HCT116 (cell line): ENCODE results near the gene PPM1H. TPM values are rescaled to one million over a fixed set of nuclear protein-coding genes. Genes with fewer than 3 reads are reported as not detected.

Experiments used
- ATAC-seq: fragments of 200-7000 bp; cut with Tn5 transposase; 2 replicates; pipeline ENCODE4 v1.9.1; 2020; ENCODE audit warnings: mild to moderate bottlenecking, moderate library complexity
- BruUV-seq: library from RNA; stranded (reverse); fragments of 400-500 nt; replicated peaks from 2 replicates; lab custom pipeline; 2021; lab: Mats Ljungman, UMichigan
- CTCF ChIA-PET: fragments of 300-600 bp; sonication (Branson Sonifier 250); formaldehyde crosslinking; loops from one replicate; lab custom pipeline; 2021; ENCODE audit warnings: antibody characterized with exemption; lab: Charles Lee
- POLR2A ChIA-PET: fragments of 300-600, 350-600 bp; sonication (Branson Sonifier 250); formaldehyde crosslinking; loops from one replicate; lab custom pipeline; 2021; ENCODE audit warnings: antibody characterized with exemption; lab: Charles Lee
- RAD21 ChIA-PET, 2 experiments: fragments of 300-600 bp; sonication (Branson Sonifier 250); formaldehyde crosslinking; loops; one replicate each; lab custom pipeline; 2023; ENCODE audit warnings: low total read pairs in 2 of 2; ENCODE audit not compliant: uncharacterized antibody in 2 of 2, unreplicated experiment in 2 of 2, low non-redundant PET in 1 of 2; lab: Charles Lee
- DNase-seq: peaks from one replicate; pipeline ENCODE4 v3.0.0-alpha.2; 2010; ENCODE audit warnings: low read depth, low spot score
- H2AFZ ChIP-seq: fragments of 200-600 bp; shearing (Covaris generic), sonication (generic); 2 replicates; pipeline ENCODE4 v1.6.1; 2017; ENCODE audit warnings: low read depth, mixed run types, mixed read lengths, antibody characterized with exemption, low read length; ENCODE audit not compliant: poor library complexity, severe bottlenecking
- H3K27ac ChIP-seq: 2 replicates; pipeline ENCODE4 v1.5.1; 2012; ENCODE audit warnings: low read depth, low read length
- H3K27me3 ChIP-seq: fragments of 200-600 bp; sonication (generic); 2 replicates; pipeline ENCODE4 v1.6.1; 2016; ENCODE audit warnings: mixed run types, low read length, mixed read lengths; ENCODE audit not compliant: insufficient read depth
- H3K36me3 ChIP-seq, 2 experiments: fragments of 200-500 bp in 1 of 2; fragments of 200-600 bp in 1 of 2; sonication (Bioruptor generic) in 1 of 2; sonication (generic) in 1 of 2; 2 replicates each; pipeline versions ENCODE4 v1.5.1 to v1.6.1; 2014 to 2016; ENCODE audit warnings: low read length in 2 of 2, inconsistent platforms in 1 of 2, mixed read lengths in 1 of 2, mixed run types in 1 of 2; ENCODE audit not compliant: insufficient read depth in 2 of 2, control insufficient read depth in 1 of 2
- H3K4me1 ChIP-seq, 2 experiments: fragments of 200-600 bp in 1 of 2; sonication (generic) in 1 of 2; 2 replicates each; pipeline versions ENCODE4 v1.5.1 to v1.6.1; 2012 to 2017; ENCODE audit warnings: low read length in 2 of 2, inconsistent platforms in 1 of 2, mild to moderate bottlenecking in 1 of 2, mixed read lengths in 1 of 2, mixed run types in 1 of 2, moderate library complexity in 1 of 2; ENCODE audit not compliant: insufficient read depth in 2 of 2, control insufficient read depth in 1 of 2
- H3K4me2 ChIP-seq: fragments of 200-600 bp; sonication (generic); 2 replicates; pipeline ENCODE4 v1.6.1; 2017; ENCODE audit warnings: mixed run types, low read length, mixed read lengths
- H3K4me3 ChIP-seq, 2 experiments: fragments of 200-600 bp in 1 of 2; sonication (generic) in 1 of 2; replicated peaks in 1 of 2; 2 replicates each; pipeline ENCODE4 v1.5.1; 2011 to 2016; ENCODE audit warnings: low read length in 2 of 2, control low read depth in 1 of 2, low read depth in 1 of 2, mild to moderate bottlenecking in 1 of 2, mixed read lengths in 1 of 2, mixed run types in 1 of 2
- H3K79me2 ChIP-seq: fragments of 200-600 bp; sonication (generic); 2 replicates; pipeline ENCODE4 v1.6.1; 2017; ENCODE audit warnings: mild to moderate bottlenecking, mixed run types, low read length, moderate library complexity, mixed read lengths; ENCODE audit not compliant: insufficient read depth
- H3K9ac ChIP-seq: fragments of 200-600 bp; sonication (generic); 2 replicates; pipeline ENCODE4 v1.6.1; 2016; ENCODE audit warnings: low read length, mixed read lengths
- H3K9me2 ChIP-seq: fragments of 200-600 bp; sonication (generic), shearing (Covaris generic); 2 replicates; pipeline ENCODE4 v1.6.1; 2017; ENCODE audit warnings: mixed run types, mild to moderate bottlenecking, moderate library complexity; ENCODE audit not compliant: insufficient read depth
- H3K9me3 ChIP-seq, 2 experiments: fragments of 200-500 bp in 1 of 2; fragments of 200-600 bp in 1 of 2; sonication (Bioruptor generic) in 1 of 2; sonication (generic) in 1 of 2; 2 replicates each; pipeline ENCODE4 v1.6.1; 2014 to 2017; ENCODE audit warnings: low read length in 2 of 2, mixed read lengths in 2 of 2, inconsistent platforms in 1 of 2, low read depth in 1 of 2, mild to moderate bottlenecking in 1 of 2, mixed run types in 1 of 2, moderate library complexity in 1 of 2; ENCODE audit not compliant: control insufficient read depth in 1 of 2, insufficient read depth in 1 of 2
- H4K20me1 ChIP-seq: fragments of 200-600 bp; sonication (generic), shearing (Covaris generic); 2 replicates; pipeline ENCODE4 v1.6.1; 2017; ENCODE audit warnings: mixed run types, mild to moderate bottlenecking, moderate library complexity; ENCODE audit not compliant: insufficient read depth
- CBX3 ChIP-seq: IDR thresholded peaks from 2 replicates; pipeline ENCODE4 v1.6.1; 2012; ENCODE audit warnings: low read depth
- CEBPB ChIP-seq: IDR thresholded peaks from 2 replicates; pipeline ENCODE4 v1.6.1; 2012; ENCODE audit warnings: low read depth
- EGR1 ChIP-seq: IDR thresholded peaks from 2 replicates; pipeline ENCODE4 v1.6.1; 2012; ENCODE audit warnings: low read depth
- ELF1 ChIP-seq: IDR thresholded peaks from 2 replicates; pipeline ENCODE4 v1.6.1; 2012; ENCODE audit warnings: low read depth, borderline replicate concordance
- EZH2 ChIP-seq: fragments of 200-600 bp; sonication (generic); IDR thresholded peaks from 2 replicates; pipeline ENCODE4 v1.6.1; 2017; ENCODE audit warnings: antibody characterized with exemption, mixed run types
- JUND ChIP-seq: IDR thresholded peaks from 2 replicates; pipeline ENCODE4 v1.6.1; 2012
- POLR2A ChIP-seq: IDR thresholded peaks from 2 replicates; pipeline ENCODE4 v1.7.0; 2011; ENCODE audit warnings: borderline replicate concordance; ENCODE audit not compliant: insufficient read depth, insufficient read length; ENCODE audit errors: extremely low read depth
- SIN3A ChIP-seq: IDR thresholded peaks from 2 replicates; pipeline ENCODE4 v1.6.1; 2012; ENCODE audit warnings: low read depth
- SP1 ChIP-seq: IDR thresholded peaks from 2 replicates; pipeline ENCODE4 v1.6.1; 2012; ENCODE audit warnings: low read depth
- SRF ChIP-seq: IDR thresholded peaks from 2 replicates; pipeline ENCODE4 v1.6.1; 2012; ENCODE audit warnings: low read depth
- TCF7L2 ChIP-seq: IDR thresholded peaks from 2 replicates; pipeline ENCODE4 v1.7.0; 2011; ENCODE audit warnings: borderline replicate concordance, inconsistent platforms; ENCODE audit not compliant: insufficient read depth, insufficient read length; ENCODE audit errors: extremely low read depth
- YY1 ChIP-seq: IDR thresholded peaks from 2 replicates; pipeline ENCODE4 v1.6.1; 2011; ENCODE audit warnings: low read length, low read depth, moderate library complexity, mild to moderate bottlenecking; ENCODE audit not compliant: insufficient replicate concordance; ENCODE audit errors: extremely low read depth
- ZBTB33 ChIP-seq: IDR thresholded peaks from 2 replicates; pipeline ENCODE4 v1.6.1; 2011; ENCODE audit warnings: mild to moderate bottlenecking, low read length, moderate library complexity; ENCODE audit not compliant: insufficient replicate concordance; ENCODE audit errors: extremely low read depth
- ZNF274 ChIP-seq: fragments of 200-500 bp; sonication (Bioruptor generic); IDR thresholded peaks from 2 replicates; pipeline ENCODE4 v1.6.1; 2014; ENCODE audit warnings: mild to moderate bottlenecking, low read depth, low read length, inconsistent platforms
- intact Hi-C: fragments of 100-400 bp; cut with micrococcal nuclease; formaldehyde crosslinking; loops from 2 replicates; pipeline ENCODE4 v1.10.0; 2022
- total RNA-seq: library from RNA; stranded (reverse); gene quantifications from one replicate; pipeline ENCODE4 v1.2.1, GENCODE V29; 2021; ENCODE audit not compliant: unreplicated experiment
- TF ChIP-seq, protein P1 (sequence below): IDR thresholded peaks from 2 replicates; pipeline ENCODE4 v1.6.1; 2012
- TF ChIP-seq, protein P2 (sequence below): IDR thresholded peaks from 2 replicates; pipeline ENCODE4 v1.6.1; 2012
- TF ChIP-seq, protein P3 (sequence below): IDR thresholded peaks from 2 replicates; pipeline ENCODE4 v1.6.1; 2012; ENCODE audit warnings: low read depth

PPM1H gene
- total RNA-seq, 1 experiment from 2014 or later: 8.0 TPM

DNA sequence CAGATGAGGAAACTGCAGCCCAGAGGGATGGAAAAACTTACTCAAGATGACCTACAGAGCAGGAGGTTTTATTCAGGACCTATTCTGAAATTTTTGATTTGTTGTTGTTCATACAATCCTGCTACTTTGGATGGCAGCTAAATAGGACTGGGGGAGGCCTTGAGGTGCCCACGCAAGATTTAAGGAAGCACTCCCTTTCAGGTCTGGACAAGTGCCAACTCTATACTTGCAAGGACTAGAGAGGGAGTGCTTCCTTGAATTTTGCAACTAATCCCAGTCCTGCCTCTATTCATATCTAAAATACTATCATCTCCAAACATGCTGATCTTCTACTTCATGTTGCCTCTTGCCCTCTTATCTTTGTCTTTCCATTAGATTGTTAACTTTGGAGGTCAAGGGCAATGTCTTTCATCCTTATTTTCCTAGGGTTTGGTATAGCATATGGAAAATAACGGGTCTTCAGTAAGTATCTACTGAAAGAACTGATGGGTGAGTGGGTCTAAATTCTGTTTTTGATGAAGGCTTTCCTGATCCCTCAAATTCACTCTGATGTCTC lies 28.6 kb upstream of the PPM1H start (continued):
- TF ChIP-seq ELF1: no peak
- TF ChIP-seq, protein P1, sequence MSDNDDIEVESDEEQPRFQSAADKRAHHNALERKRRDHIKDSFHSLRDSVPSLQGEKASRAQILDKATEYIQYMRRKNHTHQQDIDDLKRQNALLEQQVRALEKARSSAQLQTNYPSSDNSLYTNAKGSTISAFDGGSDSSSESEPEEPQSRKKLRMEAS: no peak
- no peak for TF ChIP-seq CEBPB
- TF ChIP-seq SRF: no peak
- TF ChIP-seq POLR2A: no peak
- TF ChIP-seq, protein P2, sequence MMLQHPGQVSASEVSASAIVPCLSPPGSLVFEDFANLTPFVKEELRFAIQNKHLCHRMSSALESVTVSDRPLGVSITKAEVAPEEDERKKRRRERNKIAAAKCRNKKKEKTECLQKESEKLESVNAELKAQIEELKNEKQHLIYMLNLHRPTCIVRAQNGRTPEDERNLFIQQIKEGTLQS: no peak
- TF ChIP-seq SP1: no peak
- TF ChIP-seq CBX3: no peak

DNA sequence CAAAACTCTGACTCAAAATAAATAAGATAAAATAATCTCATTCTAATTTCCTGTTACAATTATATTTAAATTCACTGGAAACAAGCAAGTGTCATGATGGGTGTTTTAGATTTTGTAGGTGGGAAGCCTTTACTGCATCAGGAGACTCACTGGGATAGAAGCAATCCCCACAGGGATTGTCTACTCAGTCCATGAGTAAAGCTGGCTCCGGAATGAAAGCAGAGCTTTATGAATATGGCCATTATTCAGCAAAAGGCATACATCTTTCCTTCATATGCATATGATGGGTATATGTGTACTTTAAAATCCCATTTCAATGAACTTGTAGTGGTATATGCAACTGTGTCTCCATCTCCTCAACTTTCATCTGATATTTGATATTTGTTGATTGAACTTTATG lies 25.4 kb upstream of the PPM1H start:
- ATAC-seq: no peak
- DNase-seq: no peak
- Histone ChIP-seq H3K9me3 (no peaks in the 10 kb centered on the region), H2AFZ (no peak overlapping the region), H3K4me3 (no peak overlapping the region), H3K9ac (no peak overlapping the region), H3K4me2 (no peak overlapping the region), H3K36me3 (no peaks in the 10 kb centered on the region), H3K27ac (no peak overlapping the region), H4K20me1 (no peaks in the 10 kb centered on the region), H3K4me1 (no peaks in the 10 kb centered on the region), H3K27me3 (no peaks in the 10 kb centered on the region), H3K9me2 (no peaks in the 10 kb centered on the region), H3K79me2 (no peaks in the 10 kb centered on the region)
- RAD21 ChIA-PET: no interaction called here
- intact Hi-C loops: no loop called here
- no TSS peak for BruUV-seq
- CTCF ChIA-PET: no interaction called here
- POLR2A ChIA-PET: no interaction called here
- TF ChIP-seq, protein P1: no peak
- TF ChIP-seq POLR2A: no peak
- TF ChIP-seq EZH2: no peak
- TF ChIP-seq CBX3: no peak
- TF ChIP-seq SP1: no peak
- TF ChIP-seq JUND: no peak
- no peak for TF ChIP-seq ELF1
- TF ChIP-seq TCF7L2: no peak
- TF ChIP-seq, protein P2: no peak
- TF ChIP-seq EGR1: no peak
- no peak for TF ChIP-seq SIN3A
- no peak for TF ChIP-seq CEBPB
- no peak for TF ChIP-seq ZBTB33
- TF ChIP-seq, protein P3, sequence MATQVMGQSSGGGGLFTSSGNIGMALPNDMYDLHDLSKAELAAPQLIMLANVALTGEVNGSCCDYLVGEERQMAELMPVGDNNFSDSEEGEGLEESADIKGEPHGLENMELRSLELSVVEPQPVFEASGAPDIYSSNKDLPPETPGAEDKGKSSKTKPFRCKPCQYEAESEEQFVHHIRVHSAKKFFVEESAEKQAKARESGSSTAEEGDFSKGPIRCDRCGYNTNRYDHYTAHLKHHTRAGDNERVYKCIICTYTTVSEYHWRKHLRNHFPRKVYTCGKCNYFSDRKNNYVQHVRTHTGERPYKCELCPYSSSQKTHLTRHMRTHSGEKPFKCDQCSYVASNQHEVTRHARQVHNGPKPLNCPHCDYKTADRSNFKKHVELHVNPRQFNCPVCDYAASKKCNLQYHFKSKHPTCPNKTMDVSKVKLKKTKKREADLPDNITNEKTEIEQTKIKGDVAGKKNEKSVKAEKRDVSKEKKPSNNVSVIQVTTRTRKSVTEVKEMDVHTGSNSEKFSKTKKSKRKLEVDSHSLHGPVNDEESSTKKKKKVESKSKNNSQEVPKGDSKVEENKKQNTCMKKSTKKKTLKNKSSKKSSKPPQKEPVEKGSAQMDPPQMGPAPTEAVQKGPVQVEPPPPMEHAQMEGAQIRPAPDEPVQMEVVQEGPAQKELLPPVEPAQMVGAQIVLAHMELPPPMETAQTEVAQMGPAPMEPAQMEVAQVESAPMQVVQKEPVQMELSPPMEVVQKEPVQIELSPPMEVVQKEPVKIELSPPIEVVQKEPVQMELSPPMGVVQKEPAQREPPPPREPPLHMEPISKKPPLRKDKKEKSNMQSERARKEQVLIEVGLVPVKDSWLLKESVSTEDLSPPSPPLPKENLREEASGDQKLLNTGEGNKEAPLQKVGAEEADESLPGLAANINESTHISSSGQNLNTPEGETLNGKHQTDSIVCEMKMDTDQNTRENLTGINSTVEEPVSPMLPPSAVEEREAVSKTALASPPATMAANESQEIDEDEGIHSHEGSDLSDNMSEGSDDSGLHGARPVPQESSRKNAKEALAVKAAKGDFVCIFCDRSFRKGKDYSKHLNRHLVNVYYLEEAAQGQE: no peak
- no peak for TF ChIP-seq ZNF274
- TF ChIP-seq YY1: no peak
